ENCODE results near the gene FMNL2. TPM values are rescaled to one million over a fixed set of nuclear protein-coding genes. Genes with fewer than 3 reads are reported as not detected.
"Not testable (repeated sequence)": the region's sequence is repeated elsewhere in the genome, so short reads cannot be mapped to it uniquely, and the experiment has no call there.

The FMNL2 gene
- total RNA-seq, 1 donor from 2014 or later = 60.6 TPM

DNA sequence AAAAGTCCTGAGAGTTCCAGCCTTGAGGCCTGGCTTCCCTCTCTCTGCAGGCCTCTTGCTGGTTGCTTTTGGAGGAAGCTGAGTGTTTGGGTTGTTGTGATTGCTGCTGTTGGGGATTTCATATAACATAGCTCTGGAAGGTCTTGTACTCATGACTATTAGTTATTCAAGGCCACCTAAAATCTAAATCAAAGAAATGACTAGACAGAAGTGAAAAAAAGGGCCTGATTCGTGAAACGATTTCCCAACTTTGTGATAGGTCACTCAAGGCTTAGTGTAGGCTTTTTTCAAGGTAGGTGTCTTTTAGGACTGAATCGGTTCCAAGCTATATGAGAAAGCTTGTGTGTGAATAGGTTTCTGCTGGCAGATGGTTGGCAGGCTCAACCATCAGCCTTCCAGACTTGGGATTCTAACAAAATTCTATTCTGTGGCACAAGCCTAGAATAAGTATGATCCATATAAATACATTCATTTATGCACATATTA is 164.4 kb downstream of the FMNL2 start:
- DNase-seq = no peak

DNA sequence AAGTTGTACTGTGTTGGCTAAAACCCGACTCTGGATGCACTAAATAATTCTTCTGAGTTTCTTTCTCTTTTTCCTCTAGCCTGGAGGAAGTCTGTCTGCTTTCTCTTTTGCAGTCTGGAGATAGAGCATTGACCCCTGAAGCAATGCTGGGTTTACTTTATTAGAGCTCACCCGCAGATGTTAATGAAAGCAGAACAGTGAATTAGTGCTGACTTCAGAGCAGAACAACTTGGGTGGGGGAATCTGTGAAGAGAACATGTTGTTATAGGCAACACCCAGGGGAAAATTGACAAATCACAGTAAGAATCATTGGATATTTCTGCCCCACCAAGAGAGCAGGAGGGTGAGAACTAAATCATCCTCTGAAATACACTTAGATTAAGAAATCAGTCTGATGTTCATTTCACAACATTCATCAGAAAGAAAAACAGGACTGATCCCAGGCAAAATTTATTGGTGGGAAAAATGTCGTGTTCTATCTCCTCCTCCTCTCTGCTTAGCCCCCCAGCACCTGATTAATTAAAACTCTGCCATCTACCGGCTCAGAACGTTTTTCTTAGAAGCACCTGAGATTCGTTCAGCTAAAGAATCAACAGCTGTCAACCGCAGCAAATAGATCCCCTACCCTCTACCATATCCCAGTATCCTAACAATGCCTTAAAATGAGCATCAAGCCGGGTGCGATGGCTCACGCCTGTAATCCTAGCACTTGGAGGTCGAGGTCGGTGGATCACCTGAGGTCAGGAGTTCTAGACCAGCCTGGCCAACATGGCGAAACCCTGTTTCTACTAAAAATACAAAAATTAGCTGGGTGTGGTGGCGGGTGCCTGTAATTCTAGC is 165.1 kb downstream of the FMNL2 start:
- no peak for DNase-seq

- DNase-seq = no peak
Observed at GRCh38 chr2:152500772-152501171, 165.8 kb downstream of the FMNL2 start.

GRCh38 chr2:152501666-152502065 is 166.7 kb downstream of the FMNL2 start:
- DNase-seq = no peak

- peak; percentile 30 for DNase-seq
Observed at GRCh38 chr2:152504618-152505017, 169.6 kb downstream of the FMNL2 start.

GRCh38 chr2:152505495-152505906 is 170.5 kb downstream of the FMNL2 start:
- peak; percentile 88 for DNase-seq

- peak; percentile 62 for DNase-seq
Observed at GRCh38 chr2:152506843-152507242, 171.9 kb downstream of the FMNL2 start.

- no peak for DNase-seq
Observed at GRCh38 chr2:152507907-152508306, 172.9 kb downstream of the FMNL2 start.

DNA sequence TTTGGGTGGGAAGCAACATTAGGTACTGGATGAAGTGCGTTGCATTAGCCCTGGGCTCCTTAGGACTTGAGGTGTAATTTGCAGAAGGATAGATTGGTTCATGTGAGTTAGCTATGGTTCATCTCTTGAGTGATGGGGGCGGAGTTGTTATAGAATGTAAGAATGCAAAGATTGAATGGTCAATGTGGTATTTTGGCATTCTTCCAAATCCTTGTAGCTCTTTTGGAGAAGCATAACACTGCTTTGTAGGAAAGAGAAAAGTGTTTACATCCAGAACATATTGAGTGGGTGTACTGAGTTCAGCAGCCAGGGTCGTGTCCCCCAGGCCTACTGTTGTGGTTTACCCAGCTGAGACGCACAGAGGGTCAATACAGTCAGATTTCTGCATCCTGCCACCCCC is 173.5 kb downstream of the FMNL2 start:
- DNase-seq = peak; percentile 68

GRCh38 chr2:152509772-152510491 is 175.0 kb downstream of the FMNL2 start:
- DNase-seq = no peak

- DNase-seq = no peak
Observed at GRCh38 chr2:152510621-152511020, 175.6 kb downstream of the FMNL2 start.

GRCh38 chr2:152511981-152512380 is 177.0 kb downstream of the FMNL2 start:
- no peak for DNase-seq

- DNase-seq = no peak
Observed at GRCh38 chr2:152513029-152513428, 178.1 kb downstream of the FMNL2 start.

DNA sequence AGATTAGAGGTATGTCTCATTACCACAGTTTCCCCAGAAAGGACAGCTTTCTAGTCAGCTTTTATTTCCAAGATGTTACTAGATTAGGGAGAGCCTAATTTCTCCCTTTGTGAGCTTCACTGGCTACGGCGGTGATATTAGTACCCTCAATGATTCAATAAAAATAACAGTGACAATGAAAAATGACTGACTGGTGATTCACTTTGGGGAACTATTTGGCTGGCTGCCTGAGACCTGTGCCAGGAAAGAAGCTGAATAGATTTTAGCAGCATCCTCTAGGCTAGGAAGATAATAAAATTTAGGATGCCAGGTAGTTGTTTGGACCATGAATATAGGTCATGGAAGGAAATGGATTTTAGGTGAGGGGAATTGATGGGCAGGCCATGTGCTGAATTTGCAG is 178.7 kb downstream of the FMNL2 start:
- peak; percentile 74 for DNase-seq

DNA sequence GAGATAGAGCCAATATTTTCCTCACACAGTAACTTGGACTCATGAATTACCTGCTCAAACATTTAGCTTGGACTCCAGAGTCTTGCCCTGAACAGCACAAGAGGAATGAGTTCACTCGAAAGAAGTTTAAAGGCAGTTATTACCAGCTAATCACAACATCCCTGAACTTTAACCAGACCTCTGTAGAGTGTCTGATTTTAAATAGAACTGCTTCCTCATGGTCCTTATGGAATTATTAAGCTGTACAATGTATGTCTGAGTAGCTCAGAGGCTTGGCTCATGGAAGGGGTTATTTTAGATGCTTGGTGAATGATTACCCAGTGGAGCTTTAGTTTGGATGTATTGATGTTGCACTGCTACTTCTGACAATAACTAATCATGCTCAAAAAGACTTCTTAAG is 183.1 kb downstream of the FMNL2 start:
- no peak for DNase-seq

DNA sequence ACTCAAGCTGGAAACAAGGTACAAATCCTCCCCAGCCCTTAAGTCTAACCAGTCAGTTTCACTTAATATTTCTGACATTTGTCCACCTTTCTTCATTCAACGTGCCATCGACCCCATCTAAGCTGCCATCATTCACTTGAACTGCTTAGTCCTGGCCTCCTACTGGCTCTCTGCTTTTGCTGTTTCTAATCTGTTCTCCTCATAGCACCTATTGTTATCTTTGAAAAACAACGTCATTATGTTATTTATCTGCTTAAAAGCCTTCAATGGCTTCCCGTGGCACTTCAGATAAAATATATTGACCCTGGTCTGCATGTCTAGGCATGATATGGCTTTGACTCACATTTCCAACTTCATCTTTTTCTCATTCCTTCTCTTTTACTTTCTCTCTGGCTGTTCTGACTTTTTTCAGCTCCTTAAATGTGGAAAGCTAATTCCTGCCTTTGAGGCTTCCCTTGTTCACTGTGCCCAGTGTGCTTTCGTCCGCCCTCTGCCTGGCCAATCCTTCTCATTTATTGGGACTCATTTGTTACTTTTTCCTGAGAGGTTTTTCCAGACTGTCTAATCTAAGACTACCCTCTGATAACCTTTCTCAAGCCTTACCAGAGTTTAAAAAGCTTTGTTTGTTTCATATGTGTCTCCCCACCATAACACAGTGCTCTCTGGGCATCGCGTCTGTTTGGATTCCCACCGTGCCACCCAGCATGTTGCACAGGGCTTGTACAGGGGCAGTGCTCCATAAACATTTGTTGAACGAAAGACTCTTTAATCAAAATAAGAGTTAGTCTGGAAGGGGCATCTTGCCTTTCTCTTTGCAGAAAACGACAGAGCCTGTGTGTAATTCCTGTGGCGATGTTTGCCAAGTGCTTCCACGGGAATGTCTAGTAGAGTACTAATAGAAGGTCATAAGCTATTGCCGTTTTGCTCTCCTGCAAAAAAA is 183.9 kb downstream of the FMNL2 start:
- no peak for DNase-seq

GRCh38 chr2:152519581-152519952 is 184.6 kb downstream of the FMNL2 start:
- DNase-seq = no peak

GRCh38 chr2:152520759-152521158 is 185.8 kb downstream of the FMNL2 start:
- DNase-seq = no peak

GRCh38 chr2:152522446-152522845 is 187.5 kb downstream of the FMNL2 start:
- DNase-seq = not testable (repeated sequence)

- DNase-seq = peak; percentile 45
Observed at GRCh38 chr2:152523091-152523490, 188.1 kb downstream of the FMNL2 start.

DNA sequence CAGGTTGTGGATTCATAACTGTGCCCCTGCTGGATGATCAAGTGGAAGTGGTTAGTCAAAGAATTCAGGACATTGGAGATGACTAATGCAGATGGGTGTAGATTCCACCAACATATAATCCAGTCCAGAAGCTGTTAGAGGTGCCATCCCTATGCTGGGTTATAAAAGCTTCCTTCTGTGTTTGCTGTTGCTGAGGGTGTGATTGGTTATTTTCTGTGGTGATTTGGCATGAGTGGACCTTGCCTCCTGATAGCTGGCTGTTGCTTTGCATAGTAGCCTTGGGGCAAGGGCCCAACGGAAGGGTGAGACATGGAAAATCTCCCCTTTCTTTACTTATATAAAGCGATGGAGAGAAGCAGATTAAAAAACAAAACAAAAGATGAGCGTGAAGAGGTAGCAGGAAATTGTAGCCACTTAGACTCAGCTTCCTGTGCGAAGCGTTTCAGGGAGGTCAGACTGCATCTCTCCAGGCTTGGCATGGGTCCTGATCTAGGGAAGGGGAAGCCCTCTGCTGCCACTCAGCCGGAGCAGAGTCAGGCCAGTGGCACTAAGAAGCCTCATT is 190.4 kb downstream of the FMNL2 start:
- peak; percentile 78 for DNase-seq

GRCh38 chr2:152529420-152530115 is 194.6 kb downstream of the FMNL2 start:
- DNase-seq = no peak
